NB4 (cell line): Measurements from ENCODE around the gene EPPIN.

Experiments
- MYC ChIP-seq: IDR thresholded peaks from 2 replicates; pipeline ENCODE4 v1.6.1; 2011; ENCODE audit warnings: low read depth, low read length
- POLR2A ChIP-seq: IDR thresholded peaks from 2 replicates; pipeline ENCODE4 v1.6.1; 2011; ENCODE audit warnings: mild to moderate bottlenecking; ENCODE audit not compliant: insufficient read length; ENCODE audit errors: extremely low read depth
- TF ChIP-seq, protein P1 (sequence below): IDR thresholded peaks from 2 replicates; pipeline ENCODE4 v1.6.1; 2011; ENCODE audit warnings: low read depth, low read length
- TF ChIP-seq, protein P2 (sequence below): IDR thresholded peaks from one replicate; pipeline ENCODE4 v1.5.1; 2012; ENCODE audit warnings: low read depth, low read length

DNA sequence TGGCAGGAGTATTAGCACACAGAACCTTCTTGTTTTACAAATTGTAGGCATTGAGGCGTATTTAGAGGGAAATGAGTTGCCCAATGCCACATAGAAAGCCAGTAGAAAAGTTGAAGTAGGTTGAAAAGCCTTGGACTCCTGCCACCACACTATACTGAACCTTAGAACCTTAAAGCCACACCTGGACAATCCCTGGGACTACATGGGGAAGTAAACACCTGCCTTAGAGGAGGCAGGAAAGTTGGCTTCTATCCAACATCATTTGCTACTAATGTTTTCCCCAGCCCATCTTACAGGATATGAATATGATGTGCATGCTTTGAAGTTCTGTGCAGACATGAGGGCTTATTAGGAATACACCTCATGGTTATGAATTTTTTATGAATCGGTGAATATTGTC lies 5.3 kb upstream of the EPPIN start:
- TF ChIP-seq, protein P1, sequence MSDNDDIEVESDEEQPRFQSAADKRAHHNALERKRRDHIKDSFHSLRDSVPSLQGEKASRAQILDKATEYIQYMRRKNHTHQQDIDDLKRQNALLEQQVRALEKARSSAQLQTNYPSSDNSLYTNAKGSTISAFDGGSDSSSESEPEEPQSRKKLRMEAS: no peak
- TF ChIP-seq, protein P2, sequence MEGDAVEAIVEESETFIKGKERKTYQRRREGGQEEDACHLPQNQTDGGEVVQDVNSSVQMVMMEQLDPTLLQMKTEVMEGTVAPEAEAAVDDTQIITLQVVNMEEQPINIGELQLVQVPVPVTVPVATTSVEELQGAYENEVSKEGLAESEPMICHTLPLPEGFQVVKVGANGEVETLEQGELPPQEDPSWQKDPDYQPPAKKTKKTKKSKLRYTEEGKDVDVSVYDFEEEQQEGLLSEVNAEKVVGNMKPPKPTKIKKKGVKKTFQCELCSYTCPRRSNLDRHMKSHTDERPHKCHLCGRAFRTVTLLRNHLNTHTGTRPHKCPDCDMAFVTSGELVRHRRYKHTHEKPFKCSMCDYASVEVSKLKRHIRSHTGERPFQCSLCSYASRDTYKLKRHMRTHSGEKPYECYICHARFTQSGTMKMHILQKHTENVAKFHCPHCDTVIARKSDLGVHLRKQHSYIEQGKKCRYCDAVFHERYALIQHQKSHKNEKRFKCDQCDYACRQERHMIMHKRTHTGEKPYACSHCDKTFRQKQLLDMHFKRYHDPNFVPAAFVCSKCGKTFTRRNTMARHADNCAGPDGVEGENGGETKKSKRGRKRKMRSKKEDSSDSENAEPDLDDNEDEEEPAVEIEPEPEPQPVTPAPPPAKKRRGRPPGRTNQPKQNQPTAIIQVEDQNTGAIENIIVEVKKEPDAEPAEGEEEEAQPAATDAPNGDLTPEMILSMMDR: no peak
- TF ChIP-seq POLR2A (no peak), MYC (no peak)
